IMR-90 (cell line): ENCODE measurements around the gene SELENOS. TPM values are rescaled to one million over a fixed set of nuclear protein-coding genes. Genes with fewer than 3 reads are reported as not detected.
A peak's percentile ranks its signal among the peaks of the same experiment; 100 is the strongest.

Source experiments
- ATAC-seq: fragments of 200-7000 bp; cut with Tn5 transposase; 2 replicates; pipeline ENCODE4 v1.9.1; 2020; ENCODE audit warnings: low read depth, mild to moderate bottlenecking, moderate library complexity
- BruUV-seq: library from RNA; stranded (reverse); fragments of 400-500 nt; replicated peaks from 2 replicates; lab custom pipeline; 2021; lab: Mats Ljungman, UMichigan
- CTCF ChIA-PET: fragments of 300-600 bp; formaldehyde crosslinking; extraction: SDS; loops from one replicate; lab custom pipeline; 2021; ENCODE audit warnings: antibody characterized with exemption; lab: Yijun Ruan, JAX
- POLR2A ChIA-PET: fragments of 300-600 bp; sonication (Branson Sonifier 250); formaldehyde crosslinking; loops from one replicate; lab custom pipeline; 2022; ENCODE audit warnings: antibody characterized with exemption; ENCODE audit not compliant: unreplicated experiment; lab: Charles Lee
- DNase-seq: peaks from one replicate; pipeline ENCODE4 v3.0.0; 2013
- H2AFZ ChIP-seq: replicated peaks from 2 replicates; pipeline ENCODE3; 2013; ENCODE audit warnings: low read length, mild to moderate bottlenecking; ENCODE audit not compliant: poor library complexity
- H2AK5ac ChIP-seq: 2 replicates; pipeline ENCODE4 v1.6.1; 2013; ENCODE audit warnings: low read depth, low read length, inconsistent platforms
- H2AK9ac ChIP-seq: replicated peaks from 2 replicates; pipeline ENCODE3; 2013; ENCODE audit warnings: mild to moderate bottlenecking, low read depth, low read length, moderate library complexity; ENCODE audit not compliant: poor library complexity
- H2BK120ac ChIP-seq: 2 replicates; pipeline ENCODE4 v1.6.1; 2013; ENCODE audit warnings: low read depth, low read length, inconsistent platforms
- H2BK15ac ChIP-seq: 3 replicates; pipeline ENCODE4 v1.6.1; 2013; ENCODE audit warnings: low read depth, low read length, inconsistent platforms
- H2BK20ac ChIP-seq: 2 replicates; pipeline ENCODE4 v1.6.1; 2013; ENCODE audit warnings: low read depth, mild to moderate bottlenecking, inconsistent platforms, low read length, moderate library complexity
- H2BK5ac ChIP-seq: 2 replicates; pipeline ENCODE4 v1.6.1; 2013; ENCODE audit warnings: mild to moderate bottlenecking, low read depth, low read length, inconsistent platforms; ENCODE audit not compliant: poor library complexity, severe bottlenecking
- H3K14ac ChIP-seq: replicated peaks from 2 replicates; pipeline ENCODE4 v1.6.1; 2013; ENCODE audit warnings: low read depth, low read length, inconsistent platforms
- H3K18ac ChIP-seq: 2 replicates; pipeline ENCODE4 v1.6.1; 2013; ENCODE audit warnings: low read depth, low read length, control low read depth
- H3K23ac ChIP-seq: 2 replicates; pipeline ENCODE4 v1.6.1; 2013; ENCODE audit warnings: low read depth, low read length, inconsistent platforms
- H3K27ac ChIP-seq: 2 replicates; pipeline ENCODE4 v1.5.1; 2013; ENCODE audit warnings: mild to moderate bottlenecking, control low read depth, low read length; ENCODE audit not compliant: insufficient read depth
- H3K27me3 ChIP-seq: 2 replicates; pipeline ENCODE4 v1.6.1; 2013; ENCODE audit warnings: low read length; ENCODE audit not compliant: control insufficient read depth, insufficient read depth
- H3K36me3 ChIP-seq: 2 replicates; pipeline ENCODE4 v1.6.1; 2013; ENCODE audit warnings: low read length, mixed read lengths; ENCODE audit not compliant: control insufficient read depth, insufficient read depth
- H3K4ac ChIP-seq: 2 replicates; pipeline ENCODE4 v1.6.1; 2013; ENCODE audit warnings: low read depth, low read length, inconsistent platforms
- H3K4me1 ChIP-seq: 2 replicates; pipeline ENCODE4 v1.6.1; 2013; ENCODE audit warnings: low read length, mixed read lengths; ENCODE audit not compliant: control insufficient read depth, insufficient read depth
- H3K4me2 ChIP-seq: 2 replicates; pipeline ENCODE4 v1.6.1; 2013; ENCODE audit warnings: low read depth, mild to moderate bottlenecking, control low read depth, low read length, moderate library complexity
- H3K4me3 ChIP-seq: 2 replicates; pipeline ENCODE4 v1.5.1; 2013; ENCODE audit warnings: low read depth, mild to moderate bottlenecking, control low read depth, low read length, moderate library complexity; ENCODE audit not compliant: insufficient read depth
- H3K56ac ChIP-seq: 2 replicates; pipeline ENCODE4 v1.6.1; 2013; ENCODE audit warnings: low read length, inconsistent platforms; ENCODE audit not compliant: insufficient read depth; ENCODE audit errors: extremely low read depth
- H3K79me1 ChIP-seq, 2 experiments: 2 replicates each; pipeline ENCODE4 v1.6.1; 2013; ENCODE audit warnings: low read length in 2 of 2, inconsistent platforms in 1 of 2, low read depth in 1 of 2
- H3K9ac ChIP-seq: 2 replicates; pipeline ENCODE4 v1.6.1; 2013; ENCODE audit warnings: low read depth, low read length, control low read depth
- H3K9me1 ChIP-seq: 2 replicates; pipeline ENCODE4 v1.6.1; 2013; ENCODE audit warnings: low read length, inconsistent platforms; ENCODE audit not compliant: insufficient read depth
- H3K9me3 ChIP-seq: 2 replicates; pipeline ENCODE4 v1.6.1; 2013; ENCODE audit warnings: low read length; ENCODE audit not compliant: control insufficient read depth, insufficient read depth
- H4K20me1 ChIP-seq: 2 replicates; pipeline ENCODE4 v1.6.1; 2013; ENCODE audit warnings: low read length, inconsistent platforms; ENCODE audit not compliant: insufficient read depth
- H4K5ac ChIP-seq: 2 replicates; pipeline ENCODE4 v1.6.1; 2013; ENCODE audit warnings: mild to moderate bottlenecking, low read depth, low read length, control low read depth
- H4K8ac ChIP-seq, 2 experiments: 2 replicates each; pipeline ENCODE4 v1.6.1; 2013; ENCODE audit warnings: low read depth in 2 of 2, low read length in 2 of 2, control low read depth in 1 of 2, inconsistent platforms in 1 of 2
- H4K91ac ChIP-seq: 2 replicates; pipeline ENCODE4 v1.6.1; 2013; ENCODE audit warnings: low read depth, low read length, inconsistent platforms; ENCODE audit not compliant: insufficient read depth
- ELK1 ChIP-seq: fragments of 150-350 bp; IDR thresholded peaks from 2 replicates; pipeline ENCODE4 v1.6.1; 2016; ENCODE audit warnings: low read depth, mild to moderate bottlenecking, low read length, moderate library complexity, borderline replicate concordance
- NFE2L2 ChIP-seq: fragments of 150-350 bp; IDR thresholded peaks from 2 replicates; pipeline ENCODE4 v1.6.1; 2016; ENCODE audit warnings: low read depth, mild to moderate bottlenecking, low read length
- POLR2A ChIP-seq: IDR thresholded peaks from 2 replicates; pipeline ENCODE4 v1.6.1; 2012; ENCODE audit warnings: mild to moderate bottlenecking, low read depth, low read length
- WGBS, 2 experiments: methylation state at CpG; one replicate each; pipeline versions ENCODE4 v1.1.5 to v1.1.7; 2013; ENCODE audit warnings: missing lambda C conversion rate in 2 of 2; ENCODE audit not compliant: insufficient read length in 1 of 2; ENCODE audit errors: extremely low coverage in 2 of 2; 5-methylcytosine and 5-hydroxymethylcytosine counted together
- dilution Hi-C: fragments of 300-500 bp; cut with HindIII; formaldehyde crosslinking; loops from one replicate; pipeline ENCODE4 v1.14.3; 2018; ENCODE audit warnings: low sequenced_read_pairs; ENCODE audit not compliant: unreplicated experiment
- in situ Hi-C: fragments of 300-500 bp; cut with MboI; formaldehyde crosslinking; loops from 3 replicates; pipeline ENCODE4 v1.14.3; 2019; ENCODE audit warnings: low sequenced_read_pairs, inconsistent platforms, mixed read lengths
- intact Hi-C: fragments of 100-400 bp; cut with micrococcal nuclease; formaldehyde crosslinking; loops from 2 replicates; pipeline ENCODE4 v1.10.0; 2022
- polyA plus RNA-seq, 3 experiments: library from polyadenylated mRNA; depleted of rRNA; stranded (reverse); fragments of >200 nt; gene quantifications; 2 replicates each; pipeline ENCODE4 v1.2.3, GENCODE V29; 2012; ENCODE audit warnings: low replicate concordance in 1 of 3
- total RNA-seq: library from RNA; depleted of rRNA; stranded (reverse); fragments of >200 nt; gene quantifications from 2 replicates; pipeline ENCODE4 v1.2.3, GENCODE V29; 2012

SELENOS gene
- total and polyA plus RNA-seq, 2 of the 4 experiments (the other 2 are of a cell fraction) = 39.8 to 77.1 TPM

GRCh38 chr15:101246824-101247745, 30.2 kb downstream of the SELENOS start:
- Histone ChIP-seq H3K23ac (peak overlapping the region; percentile 41; the same call in 1 of the 2 replicates), H3K4me1 (peaks cover 34% of the 10 kb centered on the region), H3K4ac (no peak overlapping the region), H2BK20ac (no peak overlapping the region), H3K36me3 (peaks cover 20% of the 10 kb centered on the region), H3K9me3 (no peaks in the 10 kb centered on the region), H3K18ac (no peak overlapping the region), H2BK15ac (no peak overlapping the region), H3K9me1 (peaks cover 32% of the 10 kb centered on the region), H3K56ac (no peak overlapping the region), H4K91ac (no peak overlapping the region), H4K5ac (no peak overlapping the region), H3K14ac (no peak overlapping the region), H3K4me3 (no peak overlapping the region), H4K8ac (no peak overlapping the region), H3K27ac (no peak overlapping the region), H3K27me3 (no peaks in the 10 kb centered on the region), H2AFZ (no peak overlapping the region), H2BK120ac (no peak overlapping the region), H2AK5ac (no peak overlapping the region), H3K79me1 (peaks cover 0 to 65% of the 10 kb centered on the region in 2 experiments; a peak in 2 of 4 replicates), H4K20me1 (peaks cover 88% of the 10 kb centered on the region), H3K9ac (no peak overlapping the region), H2AK9ac (no peak overlapping the region), H3K4me2 (no peak overlapping the region; the same call in 1 of the 2 replicates), H2BK5ac (no peak overlapping the region)
- WGBS, 2 experiments = 93% methylated on average over 5 of the region's 10 CpGs; no CpG with 5 or more reads in 1 of the 2 experiments
- dilution Hi-C loops (no loop called here), in situ Hi-C loops (loop anchor here (5.0 kb wide), 1 partner anchor 40 kb away; no protein-coding TSS in a partner anchor), intact Hi-C loops (no loop called here)
- ATAC-seq (no peak), DNase-seq (no peak)
- ChIA-PET POLR2A (no interaction called here), CTCF (no interaction called here)
- no TSS peak for BruUV-seq
- TF ChIP-seq POLR2A = peak; percentile 32; the same call in 1 of the 2 replicates
- TF ChIP-seq NFE2L2 = no peak
- TF ChIP-seq ELK1 = no peak
